ENCODE data around the gene NATD1. TPM values are rescaled to one million over a fixed set of nuclear protein-coding genes. Genes with fewer than 3 reads are reported as not detected.

NATD1 gene
- total and polyA plus RNA-seq, 4 donors: 1.4 to 24.5 (median 2.9) TPM

DNA sequence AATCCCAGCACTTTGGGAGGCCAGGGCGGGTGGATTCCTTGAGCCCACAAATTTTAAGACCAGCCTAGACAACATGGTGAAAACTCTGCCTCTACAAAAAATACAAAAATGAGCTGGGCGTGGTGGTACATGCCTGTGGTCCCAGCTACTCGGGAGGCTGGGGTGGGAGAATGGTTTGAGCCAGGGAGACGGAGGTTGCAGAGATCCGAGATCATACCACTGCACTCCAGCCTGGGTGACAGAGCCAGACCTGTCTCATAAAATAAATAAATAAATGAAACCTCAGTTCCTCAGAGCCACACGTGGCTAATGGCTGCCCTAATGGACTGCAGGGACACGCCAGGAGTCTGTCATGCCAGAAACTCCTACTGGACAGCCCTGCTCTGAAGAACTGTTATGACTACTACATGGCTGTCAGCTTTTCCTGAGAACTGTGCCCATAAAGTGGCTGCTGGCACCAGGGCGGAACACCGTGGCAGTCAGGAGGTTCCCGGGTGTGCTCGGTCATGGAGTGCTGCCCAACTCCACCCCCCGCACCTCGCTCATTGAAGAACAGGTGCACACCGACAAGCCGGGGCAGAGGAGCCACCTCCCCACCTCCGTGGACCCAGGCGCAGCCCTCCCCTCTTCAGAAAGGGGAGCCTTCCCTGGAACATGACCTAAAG, 43.6 kb downstream of the NATD1 start:
- DNase-seq (ENCODE audit: low spot score): no peak
- H3K4me1 ChIP-seq (ENCODE audit: control insufficient read depth in 4 of 4, insufficient read depth in 4 of 4, low read length in 3 of 4): peaks cover 6 to 34% (median 21%) of the 10 kb centered on the region in 4 donors
- H3K9ac ChIP-seq (ENCODE audit: low read depth in 1 of 2, low read length in 2 of 2): no peak overlapping the region
- no peak overlapping the region for H3K4me3 ChIP-seq (ENCODE audit: low read depth in 1 of 3, low read length in 3 of 3)
- no peaks in the 10 kb centered on the region for H3K9me3 ChIP-seq (ENCODE audit: control insufficient read depth in 4 of 4, low read length in 3 of 4)
- no peak for TF ChIP-seq FOXA1 (IDR thresholded peaks at IDR 0.05)
- TF ChIP-seq JUND (IDR thresholded peaks at IDR 0.05): no peak
- TF ChIP-seq HNF4G (IDR thresholded peaks at IDR 0.05): no peak
- TF ChIP-seq NR2F2 (IDR thresholded peaks at IDR 0.05): no peak
- TF ChIP-seq, protein P1, sequence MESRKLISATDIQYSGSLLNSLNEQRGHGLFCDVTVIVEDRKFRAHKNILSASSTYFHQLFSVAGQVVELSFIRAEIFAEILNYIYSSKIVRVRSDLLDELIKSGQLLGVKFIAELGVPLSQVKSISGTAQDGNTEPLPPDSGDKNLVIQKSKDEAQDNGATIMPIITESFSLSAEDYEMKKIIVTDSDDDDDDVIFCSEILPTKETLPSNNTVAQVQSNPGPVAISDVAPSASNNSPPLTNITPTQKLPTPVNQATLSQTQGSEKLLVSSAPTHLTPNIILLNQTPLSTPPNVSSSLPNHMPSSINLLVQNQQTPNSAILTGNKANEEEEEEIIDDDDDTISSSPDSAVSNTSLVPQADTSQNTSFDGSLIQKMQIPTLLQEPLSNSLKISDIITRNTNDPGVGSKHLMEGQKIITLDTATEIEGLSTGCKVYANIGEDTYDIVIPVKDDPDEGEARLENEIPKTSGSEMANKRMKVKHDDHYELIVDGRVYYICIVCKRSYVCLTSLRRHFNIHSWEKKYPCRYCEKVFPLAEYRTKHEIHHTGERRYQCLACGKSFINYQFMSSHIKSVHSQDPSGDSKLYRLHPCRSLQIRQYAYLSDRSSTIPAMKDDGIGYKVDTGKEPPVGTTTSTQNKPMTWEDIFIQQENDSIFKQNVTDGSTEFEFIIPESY (IDR thresholded peaks at IDR 0.05): no peak
- TF ChIP-seq SP1 (IDR thresholded peaks at IDR 0.05): no peak
- no peak for TF ChIP-seq TAF1 (conservative IDR thresholded peaks at IDR 0.05)
- TF ChIP-seq EGR1 (IDR thresholded peaks at IDR 0.05; ENCODE audit: low read depth in 2 of 2): no peak
- no peak for TF ChIP-seq GABPA (IDR thresholded peaks at IDR 0.05 in 1 of 2, conservative IDR thresholded peaks at IDR 0.05 in 1 of 2)
- TF ChIP-seq FOXA2 (IDR thresholded peaks at IDR 0.05): no peak
- TF ChIP-seq, protein P2, sequence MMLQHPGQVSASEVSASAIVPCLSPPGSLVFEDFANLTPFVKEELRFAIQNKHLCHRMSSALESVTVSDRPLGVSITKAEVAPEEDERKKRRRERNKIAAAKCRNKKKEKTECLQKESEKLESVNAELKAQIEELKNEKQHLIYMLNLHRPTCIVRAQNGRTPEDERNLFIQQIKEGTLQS (IDR thresholded peaks at IDR 0.05): no peak
- no peak for TF ChIP-seq RAD21 (IDR thresholded peaks at IDR 0.05)
- no peak for TF ChIP-seq RXRA (IDR thresholded peaks at IDR 0.05)
- TF ChIP-seq, protein P3, sequence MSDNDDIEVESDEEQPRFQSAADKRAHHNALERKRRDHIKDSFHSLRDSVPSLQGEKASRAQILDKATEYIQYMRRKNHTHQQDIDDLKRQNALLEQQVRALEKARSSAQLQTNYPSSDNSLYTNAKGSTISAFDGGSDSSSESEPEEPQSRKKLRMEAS (IDR thresholded peaks at IDR 0.05): no peak
- TF ChIP-seq, protein P4, sequence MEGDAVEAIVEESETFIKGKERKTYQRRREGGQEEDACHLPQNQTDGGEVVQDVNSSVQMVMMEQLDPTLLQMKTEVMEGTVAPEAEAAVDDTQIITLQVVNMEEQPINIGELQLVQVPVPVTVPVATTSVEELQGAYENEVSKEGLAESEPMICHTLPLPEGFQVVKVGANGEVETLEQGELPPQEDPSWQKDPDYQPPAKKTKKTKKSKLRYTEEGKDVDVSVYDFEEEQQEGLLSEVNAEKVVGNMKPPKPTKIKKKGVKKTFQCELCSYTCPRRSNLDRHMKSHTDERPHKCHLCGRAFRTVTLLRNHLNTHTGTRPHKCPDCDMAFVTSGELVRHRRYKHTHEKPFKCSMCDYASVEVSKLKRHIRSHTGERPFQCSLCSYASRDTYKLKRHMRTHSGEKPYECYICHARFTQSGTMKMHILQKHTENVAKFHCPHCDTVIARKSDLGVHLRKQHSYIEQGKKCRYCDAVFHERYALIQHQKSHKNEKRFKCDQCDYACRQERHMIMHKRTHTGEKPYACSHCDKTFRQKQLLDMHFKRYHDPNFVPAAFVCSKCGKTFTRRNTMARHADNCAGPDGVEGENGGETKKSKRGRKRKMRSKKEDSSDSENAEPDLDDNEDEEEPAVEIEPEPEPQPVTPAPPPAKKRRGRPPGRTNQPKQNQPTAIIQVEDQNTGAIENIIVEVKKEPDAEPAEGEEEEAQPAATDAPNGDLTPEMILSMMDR (IDR thresholded peaks at IDR 0.05; ENCODE audit: low read depth, low read length, missing input control): no peak
- TF ChIP-seq HNF4A (conservative IDR thresholded peaks at IDR 0.05): no peak
- no peak for TF ChIP-seq YY1 (IDR thresholded peaks at IDR 0.05)
- TF ChIP-seq, protein P5, sequence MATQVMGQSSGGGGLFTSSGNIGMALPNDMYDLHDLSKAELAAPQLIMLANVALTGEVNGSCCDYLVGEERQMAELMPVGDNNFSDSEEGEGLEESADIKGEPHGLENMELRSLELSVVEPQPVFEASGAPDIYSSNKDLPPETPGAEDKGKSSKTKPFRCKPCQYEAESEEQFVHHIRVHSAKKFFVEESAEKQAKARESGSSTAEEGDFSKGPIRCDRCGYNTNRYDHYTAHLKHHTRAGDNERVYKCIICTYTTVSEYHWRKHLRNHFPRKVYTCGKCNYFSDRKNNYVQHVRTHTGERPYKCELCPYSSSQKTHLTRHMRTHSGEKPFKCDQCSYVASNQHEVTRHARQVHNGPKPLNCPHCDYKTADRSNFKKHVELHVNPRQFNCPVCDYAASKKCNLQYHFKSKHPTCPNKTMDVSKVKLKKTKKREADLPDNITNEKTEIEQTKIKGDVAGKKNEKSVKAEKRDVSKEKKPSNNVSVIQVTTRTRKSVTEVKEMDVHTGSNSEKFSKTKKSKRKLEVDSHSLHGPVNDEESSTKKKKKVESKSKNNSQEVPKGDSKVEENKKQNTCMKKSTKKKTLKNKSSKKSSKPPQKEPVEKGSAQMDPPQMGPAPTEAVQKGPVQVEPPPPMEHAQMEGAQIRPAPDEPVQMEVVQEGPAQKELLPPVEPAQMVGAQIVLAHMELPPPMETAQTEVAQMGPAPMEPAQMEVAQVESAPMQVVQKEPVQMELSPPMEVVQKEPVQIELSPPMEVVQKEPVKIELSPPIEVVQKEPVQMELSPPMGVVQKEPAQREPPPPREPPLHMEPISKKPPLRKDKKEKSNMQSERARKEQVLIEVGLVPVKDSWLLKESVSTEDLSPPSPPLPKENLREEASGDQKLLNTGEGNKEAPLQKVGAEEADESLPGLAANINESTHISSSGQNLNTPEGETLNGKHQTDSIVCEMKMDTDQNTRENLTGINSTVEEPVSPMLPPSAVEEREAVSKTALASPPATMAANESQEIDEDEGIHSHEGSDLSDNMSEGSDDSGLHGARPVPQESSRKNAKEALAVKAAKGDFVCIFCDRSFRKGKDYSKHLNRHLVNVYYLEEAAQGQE (IDR thresholded peaks at IDR 0.05): no peak
- H3K27me3 ChIP-seq (ENCODE audit: control insufficient read depth in 4 of 4, insufficient read depth in 4 of 4, low read length in 3 of 4): no peaks in the 10 kb centered on the region
- H3K36me3 ChIP-seq (ENCODE audit: control insufficient read depth in 4 of 4, insufficient read depth in 3 of 4, low read depth in 1 of 4, low read length in 3 of 4): peaks cover 2 to 7% (median 4%) of the 10 kb centered on the region in 4 donors
- WGBS: 86% methylated on average over 17 of the region's 17 CpGs
- H3K27ac ChIP-seq (ENCODE audit: low read depth in 1 of 2, low read length in 2 of 2): no peak overlapping the region

Measured in liver (tissue), 9 donors.